ENCODE measurements around the gene DOCK6.

Gene DOCK6

GRCh38 chr19:11273989-11274388, 11.7 kb upstream of the DOCK6 start:
- no peak overlapping the region for H2AFZ ChIP-seq (ENCODE audit: low read depth)
- H3K4me1 ChIP-seq (ENCODE audit: low read depth, poor library complexity, severe bottlenecking) = no peaks in the 10 kb centered on the region
- H3K27ac ChIP-seq = no peak overlapping the region
- peaks cover 56% of the 10 kb centered on the region for H3K27me3 ChIP-seq (ENCODE audit: insufficient read depth, low read depth)
- H3K9ac ChIP-seq = no peak overlapping the region
- no peaks in the 10 kb centered on the region for H3K79me2 ChIP-seq (ENCODE audit: insufficient read depth, low read depth)
- TF ChIP-seq CTCF (conservative IDR thresholded peaks at IDR 0.05; ENCODE audit: low read depth, low read length) = no peak
- H4K20me1 ChIP-seq (ENCODE audit: insufficient read depth) = no peaks in the 10 kb centered on the region
- no peak overlapping the region for H3K4me3 ChIP-seq (IDR thresholded peaks at IDR 0.05; ENCODE audit: insufficient read depth, low read depth, low read length)
- no peaks in the 10 kb centered on the region for H3K36me3 ChIP-seq (ENCODE audit: insufficient read depth)
- no peak overlapping the region for H3K4me2 ChIP-seq

GRCh38 chr19:11273296-11273695, 11.0 kb upstream of the DOCK6 start:
- Histone ChIP-seq H3K4me2 (no peak overlapping the region), H4K20me1 (ENCODE audit: insufficient read depth) (no peaks in the 10 kb centered on the region), H3K27me3 (ENCODE audit: insufficient read depth, low read depth) (peaks cover 50% of the 10 kb centered on the region), H3K79me2 (ENCODE audit: insufficient read depth, low read depth) (no peaks in the 10 kb centered on the region), H2AFZ (ENCODE audit: low read depth) (no peak overlapping the region), H3K27ac (no peak overlapping the region), H3K4me3 (IDR thresholded peaks at IDR 0.05; ENCODE audit: insufficient read depth, low read depth, low read length) (no peak overlapping the region), H3K36me3 (ENCODE audit: insufficient read depth) (no peaks in the 10 kb centered on the region), H3K9ac (no peak overlapping the region), H3K4me1 (ENCODE audit: low read depth, poor library complexity, severe bottlenecking) (no peaks in the 10 kb centered on the region)
- no peak for TF ChIP-seq CTCF (conservative IDR thresholded peaks at IDR 0.05; ENCODE audit: low read depth, low read length)

- Histone ChIP-seq H3K9ac (no peak overlapping the region), H3K36me3 (ENCODE audit: insufficient read depth) (no peaks in the 10 kb centered on the region), H3K79me2 (ENCODE audit: insufficient read depth, low read depth) (no peaks in the 10 kb centered on the region), H3K27me3 (ENCODE audit: insufficient read depth, low read depth) (peaks cover 66% of the 10 kb centered on the region), H3K4me3 (IDR thresholded peaks at IDR 0.05; ENCODE audit: insufficient read depth, low read depth, low read length) (no peak overlapping the region), H2AFZ (ENCODE audit: low read depth) (no peak overlapping the region), H4K20me1 (ENCODE audit: insufficient read depth) (no peaks in the 10 kb centered on the region), H3K4me2 (no peak overlapping the region), H3K27ac (no peak overlapping the region), H3K4me1 (ENCODE audit: low read depth, poor library complexity, severe bottlenecking) (no peaks in the 10 kb centered on the region)
- no peak for TF ChIP-seq CTCF (conservative IDR thresholded peaks at IDR 0.05; ENCODE audit: low read depth, low read length)
These were observed 7.1 kb upstream of the DOCK6 start for GRCh38 chr19:11269408-11269807.

GRCh38 chr19:11268783-11269267, 6.5 kb upstream of the DOCK6 start:
- Histone ChIP-seq H3K9ac (no peak overlapping the region), H3K79me2 (ENCODE audit: insufficient read depth, low read depth) (no peaks in the 10 kb centered on the region), H3K36me3 (ENCODE audit: insufficient read depth) (no peaks in the 10 kb centered on the region), H3K27ac (no peak overlapping the region), H2AFZ (ENCODE audit: low read depth) (no peak overlapping the region), H3K27me3 (ENCODE audit: insufficient read depth, low read depth) (peaks cover 66% of the 10 kb centered on the region), H4K20me1 (ENCODE audit: insufficient read depth) (no peaks in the 10 kb centered on the region), H3K4me1 (ENCODE audit: low read depth, poor library complexity, severe bottlenecking) (no peaks in the 10 kb centered on the region), H3K4me3 (IDR thresholded peaks at IDR 0.05; ENCODE audit: insufficient read depth, low read depth, low read length) (no peak overlapping the region), H3K4me2 (no peak overlapping the region)
- TF ChIP-seq CTCF (conservative IDR thresholded peaks at IDR 0.05; ENCODE audit: low read depth, low read length) = no peak
